ENCODE results near the gene KRT4.

KRT4 gene

GRCh38 chr12:52792185-52793029 is 21.5 kb downstream of the KRT4 start:
- no peak for DNase-seq (ENCODE audit: low read depth)

DNA sequence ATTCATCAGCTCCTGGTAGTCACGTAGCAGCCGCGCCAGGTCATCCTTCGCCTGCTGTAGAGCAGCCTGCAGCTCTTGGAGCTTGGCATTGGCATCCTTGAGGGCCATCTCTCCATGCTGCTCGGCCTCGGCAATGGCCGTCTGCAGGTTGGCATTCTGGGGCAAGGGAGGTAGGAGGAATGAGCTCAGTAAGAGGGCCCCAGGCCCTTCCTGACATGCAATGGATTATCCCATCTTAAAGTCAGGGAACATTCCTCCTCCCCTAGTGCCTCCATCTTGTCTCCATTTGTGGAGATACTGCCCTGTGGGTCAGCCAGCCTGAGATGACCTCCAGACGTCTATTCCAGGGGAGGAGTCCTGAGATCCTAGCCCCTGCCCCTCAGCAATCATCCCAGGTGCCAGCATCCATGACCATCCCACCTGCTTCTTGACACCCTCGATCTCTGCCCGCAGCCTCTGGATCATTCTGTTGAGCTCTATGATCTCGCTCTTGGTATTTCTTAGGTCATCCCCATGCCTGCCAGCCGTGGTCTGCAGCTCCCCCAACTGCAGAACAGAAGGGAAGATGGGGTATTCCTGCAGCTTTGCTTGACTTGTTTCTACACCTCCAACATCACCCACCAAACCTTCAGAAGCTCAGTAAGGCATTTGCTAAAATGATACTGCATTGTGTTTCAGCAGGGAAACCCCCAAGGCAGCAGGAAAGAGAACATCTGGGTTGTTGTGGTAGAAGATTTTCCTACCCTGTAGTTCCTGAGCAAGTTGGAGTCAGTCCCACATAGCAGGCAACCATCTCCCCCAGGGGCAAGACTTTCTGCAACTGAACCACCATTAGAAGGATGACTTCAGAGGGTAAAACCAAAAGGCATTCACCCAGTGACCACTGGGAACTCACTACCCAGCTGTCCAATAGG is 22.4 kb downstream of the KRT4 start:
- no peak for DNase-seq (ENCODE audit: low read depth)

- DNase-seq (ENCODE audit: low read depth) = no peak
Measured at GRCh38 chr12:52790427-52791270, 23.3 kb downstream of the KRT4 start.

- DNase-seq (ENCODE audit: low read depth) = no peak
Measured at GRCh38 chr12:52789637-52790426, 24.1 kb downstream of the KRT4 start.

DNA sequence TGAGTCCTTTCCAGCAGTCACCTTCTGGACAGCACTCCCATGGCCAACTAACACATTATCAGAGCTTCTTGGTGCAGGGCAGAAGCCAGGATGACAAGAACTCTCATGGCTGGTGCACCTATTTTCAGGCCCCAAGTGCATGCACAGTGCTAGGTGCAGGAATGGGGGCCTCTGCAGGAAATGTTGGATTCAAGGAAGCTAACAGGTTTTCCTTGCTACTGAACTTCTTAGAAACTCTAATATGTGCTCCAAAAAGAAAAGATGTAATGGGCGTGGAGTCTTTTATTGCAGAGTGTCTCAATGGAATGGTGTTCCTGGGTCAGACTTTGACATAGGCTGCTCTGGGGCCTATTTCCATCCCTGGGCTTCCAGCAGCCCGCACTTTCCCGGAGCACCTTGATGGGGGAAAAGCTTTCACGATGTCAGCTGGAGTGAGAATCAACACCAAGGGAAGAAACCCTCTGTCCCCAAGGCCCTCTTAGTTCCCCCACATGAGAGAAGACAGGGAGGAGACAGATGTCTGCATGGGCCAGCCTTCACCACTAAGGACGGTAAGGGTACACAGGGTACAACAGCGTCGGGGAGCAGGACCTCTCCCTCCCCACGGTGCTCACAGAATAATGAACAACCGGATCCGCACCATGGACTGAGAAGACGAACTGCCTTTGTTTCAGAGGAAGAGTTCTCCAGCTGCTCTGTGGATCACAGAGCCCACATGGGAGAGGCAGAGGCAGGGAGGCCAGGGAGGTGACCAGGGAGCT is 24.9 kb downstream of the KRT4 start:
- DNase-seq (ENCODE audit: low read depth) = no peak

DNA sequence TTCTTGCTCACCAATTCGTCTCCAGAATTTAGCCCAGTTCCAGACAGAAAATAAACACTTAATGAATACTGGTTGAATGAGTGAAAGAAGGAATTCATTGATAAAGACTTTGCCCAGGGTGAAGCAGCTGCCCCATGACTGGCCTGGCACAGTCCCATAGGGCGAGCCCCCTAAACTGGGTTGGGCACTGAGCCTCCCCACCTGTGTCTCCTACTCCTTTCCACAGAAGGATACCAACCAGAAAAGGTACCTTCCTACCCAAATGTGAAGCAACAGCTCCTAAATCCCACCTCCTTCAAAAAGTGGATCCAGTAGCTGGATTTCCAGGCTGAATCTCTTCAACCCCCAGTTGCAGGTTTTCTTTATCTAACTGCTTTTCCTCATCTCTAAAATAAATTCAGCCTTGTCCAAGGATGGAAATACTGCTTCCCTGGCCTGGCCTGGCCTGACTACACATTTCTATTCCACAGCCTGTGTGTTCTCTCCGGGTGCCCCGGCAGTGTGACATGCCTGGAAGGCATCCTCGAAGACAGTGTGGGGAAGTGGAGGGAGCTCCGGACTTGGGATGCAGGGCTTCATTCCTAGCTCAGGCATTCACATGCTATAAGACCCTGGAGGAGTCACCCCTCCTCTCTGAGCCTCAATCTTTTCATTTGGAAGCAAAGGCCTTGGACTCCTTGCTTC is 25.6 kb downstream of the KRT4 start:
- DNase-seq (ENCODE audit: low read depth) = no peak

GRCh38 chr12:52787324-52788191 is 26.4 kb downstream of the KRT4 start:
- no peak for DNase-seq (ENCODE audit: low read depth)

GRCh38 chr12:52784909-52785308 is 29.0 kb downstream of the KRT4 start:
- DNase-seq (ENCODE audit: low read depth) = no peak

GRCh38 chr12:52783563-52784316 is 30.2 kb downstream of the KRT4 start:
- DNase-seq (ENCODE audit: low read depth) = no peak

DNA sequence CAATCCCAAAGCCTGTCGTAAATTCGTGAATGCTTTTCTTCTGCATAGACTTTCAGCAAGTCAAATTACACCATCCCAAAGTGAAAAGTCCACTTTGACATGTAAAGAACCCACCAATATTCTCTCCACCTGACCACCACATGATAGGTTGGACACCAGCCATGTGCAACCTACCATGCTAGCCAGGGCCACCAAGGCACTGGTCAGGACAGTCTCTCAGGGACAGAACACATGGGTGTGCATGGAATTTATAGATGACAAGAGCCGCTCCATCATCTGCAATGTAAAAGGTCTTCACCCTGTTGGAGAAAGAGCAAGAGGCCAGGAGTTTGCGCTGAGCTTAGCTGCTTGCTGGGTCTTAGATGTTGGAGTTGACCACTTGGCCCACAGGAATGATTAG is 31.4 kb downstream of the KRT4 start:
- no peak for DNase-seq (ENCODE audit: low read depth)

DNA sequence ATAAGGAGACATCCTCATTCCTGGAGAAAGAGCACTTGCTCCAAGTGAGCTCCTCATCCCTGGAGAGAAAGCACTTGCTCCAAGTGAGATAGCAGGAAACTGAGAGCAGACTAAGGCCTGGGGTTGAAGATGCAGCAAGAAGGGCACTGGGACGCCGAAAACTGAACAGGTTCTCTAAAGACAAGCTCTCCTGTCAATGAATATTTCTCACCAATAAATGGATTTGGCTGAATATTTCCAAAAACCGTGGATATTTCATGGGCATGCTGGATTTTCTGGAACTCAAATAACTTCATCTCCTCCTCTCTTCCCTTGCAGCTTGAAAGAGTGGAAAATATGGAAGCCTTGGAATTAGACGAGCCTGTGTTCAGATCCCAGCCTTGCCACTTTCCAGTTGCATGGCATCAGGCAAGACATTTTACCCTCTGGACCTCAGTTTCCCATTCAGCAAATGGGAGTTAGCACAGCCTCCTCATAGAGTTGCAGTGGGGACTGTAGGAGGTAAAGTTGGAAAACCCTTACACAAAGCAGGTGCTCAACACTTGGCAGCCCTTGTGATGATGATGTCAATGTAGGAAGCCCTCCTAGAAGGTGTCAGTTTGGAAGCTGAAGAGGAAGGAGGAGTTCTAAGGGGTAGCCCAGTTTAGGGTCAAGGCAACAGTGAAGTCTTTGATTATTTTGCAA is 32.4 kb downstream of the KRT4 start:
- no peak for DNase-seq (ENCODE audit: low read depth)

GRCh38 chr12:52779914-52780313 is 34.0 kb downstream of the KRT4 start:
- DNase-seq (ENCODE audit: low read depth) = no peak

DNA sequence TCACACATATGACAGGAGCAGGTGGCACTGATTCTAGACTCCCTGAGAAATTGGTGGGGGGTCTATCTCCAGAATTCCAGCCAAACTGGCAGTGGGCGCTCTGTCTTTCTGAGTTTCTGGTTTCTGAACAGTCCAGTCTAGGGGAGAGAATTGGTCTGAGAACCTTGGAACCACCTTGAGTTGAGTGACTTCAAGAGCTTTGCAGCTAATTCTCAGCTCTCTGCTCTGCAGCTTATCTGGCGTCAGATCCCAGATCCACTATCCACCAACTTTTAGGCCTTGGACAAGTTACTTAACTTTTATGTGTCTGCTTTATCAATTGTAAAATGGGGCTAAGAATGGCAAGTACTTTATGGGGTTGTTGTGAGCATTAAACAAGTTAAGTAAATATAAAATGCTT is 35.1 kb downstream of the KRT4 start:
- no peak for DNase-seq (ENCODE audit: low read depth)

DNA sequence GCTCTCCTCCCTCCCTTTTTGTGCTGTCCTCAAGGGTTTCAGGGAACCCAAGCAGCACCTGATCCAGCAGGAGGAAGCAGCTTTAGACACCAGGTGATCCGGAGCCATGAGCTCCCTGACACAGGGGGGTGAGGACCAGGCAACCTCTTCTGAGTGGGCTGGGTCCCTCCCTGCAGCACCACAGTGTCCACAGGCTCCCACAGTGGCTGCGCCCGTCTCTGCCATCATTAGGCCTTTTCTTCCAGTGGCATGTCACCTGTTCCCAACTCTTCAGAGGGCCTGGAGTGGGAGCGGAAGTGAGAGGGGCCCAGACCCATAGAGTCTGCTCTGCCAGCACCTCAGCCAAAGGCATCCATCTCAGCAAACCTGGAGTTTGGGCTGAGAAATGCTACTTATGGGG is 36.4 kb downstream of the KRT4 start:
- DNase-seq (ENCODE audit: low read depth) = no peak

DNA sequence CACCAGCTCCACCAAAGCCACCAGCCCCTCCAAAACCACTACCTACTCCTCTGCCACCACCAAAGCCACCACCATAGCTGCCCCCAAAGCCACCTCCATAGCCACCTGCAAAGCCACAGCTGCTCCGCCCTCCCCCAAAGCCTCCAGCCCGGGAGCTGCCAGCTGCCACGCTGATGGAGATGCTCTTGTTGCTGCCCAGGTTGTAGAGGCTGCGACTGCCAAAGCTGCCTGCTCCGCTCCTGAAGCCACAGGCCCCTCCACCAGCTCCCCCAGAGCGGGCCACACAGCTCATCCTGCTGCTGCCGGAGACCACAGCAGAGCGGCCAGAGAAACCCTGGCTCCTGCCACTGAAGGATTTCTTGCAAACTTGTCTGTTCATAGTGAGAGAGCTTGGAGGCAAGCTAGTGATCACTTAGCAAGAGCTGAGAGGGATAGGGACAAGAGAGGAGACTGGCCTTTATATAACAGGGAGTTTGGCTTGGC is 37.0 kb downstream of the KRT4 start, which contains the start of gene KRT76:
KRT76 (minus strand) TSS at position 433 of the 483 bp plus-strand sequence; CDS start at position 379, 54 bp downstream.
- DNase-seq (ENCODE audit: low read depth) = no peak

- no peak for DNase-seq (ENCODE audit: low read depth)
Measured at GRCh38 chr12:52776435-52776834, 37.5 kb downstream of the KRT4 start.

- DNase-seq (ENCODE audit: low read depth) = no peak
Measured at GRCh38 chr12:52774629-52775250, 39.2 kb downstream of the KRT4 start.

Measured in amniotic epithelial cell (primary cell).